ENCODE measurements around the gene ZFHX2.

- TF ChIP-seq, protein P1, sequence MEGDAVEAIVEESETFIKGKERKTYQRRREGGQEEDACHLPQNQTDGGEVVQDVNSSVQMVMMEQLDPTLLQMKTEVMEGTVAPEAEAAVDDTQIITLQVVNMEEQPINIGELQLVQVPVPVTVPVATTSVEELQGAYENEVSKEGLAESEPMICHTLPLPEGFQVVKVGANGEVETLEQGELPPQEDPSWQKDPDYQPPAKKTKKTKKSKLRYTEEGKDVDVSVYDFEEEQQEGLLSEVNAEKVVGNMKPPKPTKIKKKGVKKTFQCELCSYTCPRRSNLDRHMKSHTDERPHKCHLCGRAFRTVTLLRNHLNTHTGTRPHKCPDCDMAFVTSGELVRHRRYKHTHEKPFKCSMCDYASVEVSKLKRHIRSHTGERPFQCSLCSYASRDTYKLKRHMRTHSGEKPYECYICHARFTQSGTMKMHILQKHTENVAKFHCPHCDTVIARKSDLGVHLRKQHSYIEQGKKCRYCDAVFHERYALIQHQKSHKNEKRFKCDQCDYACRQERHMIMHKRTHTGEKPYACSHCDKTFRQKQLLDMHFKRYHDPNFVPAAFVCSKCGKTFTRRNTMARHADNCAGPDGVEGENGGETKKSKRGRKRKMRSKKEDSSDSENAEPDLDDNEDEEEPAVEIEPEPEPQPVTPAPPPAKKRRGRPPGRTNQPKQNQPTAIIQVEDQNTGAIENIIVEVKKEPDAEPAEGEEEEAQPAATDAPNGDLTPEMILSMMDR (IDR thresholded peaks at IDR 0.05; ENCODE audit: low read depth, low read length): no peak
- no peak for TF ChIP-seq EZH2phosphoT487 (IDR thresholded peaks at IDR 0.05; ENCODE audit: low read depth)
Measured at GRCh38 chr14:23520899-23521533, 30.5 kb downstream of the ZFHX2 start.
